ENCODE data around the gene HOXB3.

The HOXB3 gene

GRCh38 chr17:48596735-48597527 lies 6.9 kb upstream of the HOXB3 start:
- no peak for FAIRE-seq

GRCh38 chr17:48596000-48596734 lies 6.1 kb upstream of the HOXB3 start:
- no peak for FAIRE-seq

DNA sequence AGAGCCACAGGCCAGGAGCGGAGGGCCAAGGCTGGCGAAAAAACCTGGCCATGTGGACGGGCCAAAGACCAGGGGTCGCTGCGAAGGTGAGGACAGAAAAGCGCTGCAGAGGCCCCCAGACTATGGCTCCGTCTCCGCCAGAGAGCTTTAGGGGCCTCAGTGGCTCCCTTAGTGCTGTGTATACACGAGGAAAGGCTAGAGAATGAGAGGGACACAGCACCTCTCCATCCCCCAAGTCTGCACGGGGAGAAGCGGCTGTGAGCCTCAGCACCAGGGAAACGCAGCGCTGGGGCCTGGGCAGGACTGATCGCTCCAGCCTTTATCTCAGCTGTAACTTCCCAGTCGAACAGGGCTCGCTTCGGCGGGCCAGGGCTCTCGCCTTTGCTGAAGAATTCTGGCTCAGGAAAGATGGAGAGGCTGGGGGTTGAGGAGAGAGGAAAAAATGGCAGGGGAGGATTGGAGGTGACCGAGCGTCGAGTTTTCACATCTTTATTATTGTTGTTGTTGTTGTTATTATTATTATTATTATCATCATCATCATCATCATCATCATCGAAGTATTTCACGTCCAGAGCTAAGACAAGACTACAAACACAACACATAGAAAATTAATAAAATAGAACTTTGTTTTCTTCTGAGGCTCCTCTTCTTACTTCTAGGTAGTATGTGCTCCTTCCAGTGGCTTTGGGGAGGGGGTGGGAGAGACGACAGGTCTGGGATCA lies 5.4 kb upstream of the HOXB3 start:
- no peak for FAIRE-seq

DNA sequence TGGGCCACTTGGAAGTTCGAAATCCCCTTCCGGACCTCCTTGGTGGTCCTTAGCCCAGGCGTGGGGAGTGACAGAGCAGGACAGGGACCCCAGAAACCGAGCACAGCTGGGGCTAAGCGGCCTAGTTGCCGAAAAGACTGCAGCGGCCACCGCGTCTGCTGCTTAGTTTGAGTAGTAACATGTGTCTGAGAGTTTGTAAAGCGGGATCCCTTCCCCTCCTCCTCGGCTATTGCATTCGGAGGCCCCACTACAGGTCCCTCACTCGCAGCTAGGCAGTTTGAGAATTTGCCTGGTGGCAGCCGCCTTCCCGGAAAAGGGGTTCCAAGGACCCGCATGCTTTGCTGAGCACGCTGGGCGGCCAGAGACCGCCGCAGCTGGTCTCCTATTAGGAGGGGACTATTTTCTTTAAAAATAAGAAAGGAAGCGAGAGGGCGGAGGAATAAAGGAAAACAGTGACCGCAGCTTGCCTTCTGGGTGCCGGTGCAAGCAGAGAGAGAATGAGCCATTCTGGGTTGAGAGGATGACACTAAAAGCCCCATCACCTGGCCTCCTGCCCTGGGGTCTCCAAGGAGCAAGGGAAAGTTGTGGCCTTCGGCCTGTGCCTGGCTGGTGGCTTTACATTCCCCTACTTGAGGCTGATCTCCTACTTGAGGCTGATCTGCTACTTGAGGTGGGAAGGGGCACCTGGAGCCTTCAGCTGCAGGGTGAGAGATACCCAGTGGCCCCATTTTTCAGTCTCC lies 4.7 kb upstream of the HOXB3 start:
- no peak for FAIRE-seq

GRCh38 chr17:48593840-48594537 lies 3.9 kb upstream of the HOXB3 start:
- FAIRE-seq = no peak

- no peak for FAIRE-seq
These were observed 3.2 kb upstream of the HOXB3 start, which contains the start of gene HOXB5 for GRCh38 chr17:48593126-48593829. HOXB5 (minus strand) TSS chr17:48593779; CDS start chr17:48593682, 97 bp downstream.

- FAIRE-seq = no peak
These were observed 2.5 kb upstream of the HOXB3 start for GRCh38 chr17:48592577-48592976.

- FAIRE-seq = no peak
These were observed 2.0 kb upstream of the HOXB3 start for GRCh38 chr17:48592057-48592514.

GRCh38 chr17:48591255-48592056 lies 1.4 kb upstream of the HOXB3 start:
- FAIRE-seq = no peak

DNA sequence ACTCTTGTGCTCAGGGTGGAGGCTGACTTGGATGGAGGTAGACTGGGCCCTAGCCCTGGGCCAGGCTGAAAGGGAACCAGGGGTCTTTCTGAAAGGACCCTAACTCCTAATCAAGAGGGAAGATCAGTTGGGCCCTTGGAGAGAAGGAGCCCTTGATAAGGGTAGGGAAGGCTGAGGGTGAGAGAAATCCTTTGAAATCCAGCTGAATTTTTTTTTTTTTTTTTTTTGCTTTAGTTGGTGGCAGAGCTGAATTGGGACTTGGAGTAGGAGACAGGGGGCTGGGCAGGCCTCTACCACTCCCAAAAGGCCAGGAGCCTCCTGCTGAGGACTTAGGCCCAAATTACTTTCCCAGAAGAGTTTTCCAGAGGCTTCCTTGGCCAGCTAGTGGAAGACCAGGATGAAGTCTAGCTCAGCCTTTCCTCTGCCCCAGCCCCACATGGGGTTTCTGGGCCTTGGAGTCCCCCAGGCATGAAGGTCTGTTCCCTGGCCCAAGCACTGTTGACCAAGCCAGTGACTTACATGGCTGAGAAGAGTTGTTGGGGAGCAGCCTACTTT lies 643 bp upstream of the HOXB3 start:
- FAIRE-seq = no peak

DNA sequence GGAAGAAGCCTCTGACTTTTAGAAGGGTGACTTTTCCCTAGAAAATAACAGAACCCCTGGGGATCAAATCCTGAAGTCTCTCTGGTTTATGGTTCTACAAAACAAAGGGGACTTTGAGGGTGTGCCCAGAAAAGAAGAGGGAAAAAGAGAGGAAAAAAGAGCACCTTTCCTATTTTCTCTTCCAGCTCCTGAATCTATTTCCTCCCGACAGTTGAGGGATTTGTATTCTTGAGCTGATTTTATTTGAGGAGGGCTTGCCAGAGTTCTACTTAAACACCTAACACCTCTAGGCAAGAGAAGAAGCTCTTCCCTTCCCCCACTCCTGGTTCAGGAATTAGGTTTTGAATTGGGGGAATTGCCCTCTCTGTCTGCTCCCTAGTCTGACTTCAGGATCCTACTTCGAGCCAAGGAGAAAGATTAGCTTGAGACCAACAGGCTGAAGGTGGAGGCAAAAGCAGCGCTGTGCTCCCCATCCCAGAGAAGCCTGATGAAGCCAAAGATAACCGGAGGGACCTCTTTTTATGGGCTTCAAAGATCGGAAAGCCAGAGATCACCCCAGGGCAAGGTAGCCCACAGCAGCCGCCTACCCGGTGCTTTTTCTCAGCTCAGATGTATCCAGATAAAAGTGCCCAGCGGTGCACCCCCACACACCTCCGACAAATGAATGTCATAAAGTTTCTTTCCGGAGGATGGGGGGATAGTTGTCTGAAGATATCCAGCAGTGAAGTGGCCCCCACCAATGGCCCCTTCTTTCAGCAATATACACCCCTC lies 796 bp downstream of the HOXB3 start:
- no peak for FAIRE-seq

- FAIRE-seq = no peak
These were observed 1.5 kb downstream of the HOXB3 start for GRCh38 chr17:48588528-48588927.

DNA sequence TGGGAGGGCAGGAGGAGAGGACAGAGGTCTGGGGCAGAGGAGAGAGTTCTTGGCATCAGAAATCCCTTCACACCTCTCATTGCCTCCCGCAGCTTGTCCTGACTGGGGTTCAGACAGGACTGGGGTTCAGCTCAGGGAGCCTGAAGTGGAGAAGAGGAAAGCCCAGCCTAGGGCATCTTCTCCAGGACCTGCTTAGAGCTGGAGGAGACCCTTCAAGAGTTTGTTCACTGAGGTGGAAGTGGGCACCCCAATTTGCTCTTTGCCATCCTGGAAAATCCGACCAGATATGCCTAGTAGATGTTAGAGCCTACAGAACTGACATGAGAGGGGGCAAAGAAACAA lies 2.0 kb downstream of the HOXB3 start:
- FAIRE-seq = no peak

GRCh38 chr17:48587276-48588073 lies 2.6 kb downstream of the HOXB3 start:
- FAIRE-seq = no peak

DNA sequence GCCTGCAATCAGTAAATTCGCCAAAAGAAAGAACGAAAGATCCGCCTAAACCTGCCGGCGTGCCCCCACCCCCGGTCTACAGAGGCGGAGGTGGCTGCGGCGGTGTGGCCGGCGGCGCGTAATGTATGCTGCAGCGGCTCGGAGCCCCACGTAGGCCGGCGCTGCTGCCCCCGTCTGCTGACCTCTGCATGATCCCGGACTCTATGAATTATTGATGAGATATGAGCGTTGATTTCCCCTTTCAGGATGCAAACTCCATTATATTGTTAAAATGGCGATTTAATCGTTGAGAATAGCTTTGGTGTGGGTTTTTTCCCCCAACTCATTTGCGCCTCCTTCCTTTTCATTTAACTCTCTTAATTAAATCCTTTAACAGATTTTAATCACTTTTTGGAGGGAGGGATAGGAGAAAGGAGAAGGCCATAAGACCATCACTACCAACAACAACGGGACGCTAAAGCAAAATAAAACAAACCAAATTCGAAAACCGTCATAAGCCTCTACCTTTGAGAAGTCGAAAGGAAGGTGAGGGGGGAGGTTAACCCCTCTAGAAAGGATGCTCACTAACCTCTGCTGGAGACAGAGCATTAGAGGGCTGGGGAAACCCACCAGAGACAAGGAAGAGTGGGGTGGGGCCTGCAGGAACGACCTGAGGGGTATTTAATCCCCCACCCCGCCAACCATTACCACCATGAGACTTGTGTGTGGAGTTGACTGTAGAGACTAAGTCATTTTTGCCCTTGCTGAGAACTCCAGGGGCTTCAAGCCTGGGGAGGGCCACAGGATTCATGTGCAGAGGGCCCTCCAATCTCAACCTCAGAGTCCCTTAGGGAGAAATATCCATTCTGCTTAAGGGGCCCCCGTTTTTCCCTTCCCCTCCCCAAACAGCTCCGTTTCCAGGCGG lies 3.4 kb downstream of the HOXB3 start:
- FAIRE-seq = no peak

DNA sequence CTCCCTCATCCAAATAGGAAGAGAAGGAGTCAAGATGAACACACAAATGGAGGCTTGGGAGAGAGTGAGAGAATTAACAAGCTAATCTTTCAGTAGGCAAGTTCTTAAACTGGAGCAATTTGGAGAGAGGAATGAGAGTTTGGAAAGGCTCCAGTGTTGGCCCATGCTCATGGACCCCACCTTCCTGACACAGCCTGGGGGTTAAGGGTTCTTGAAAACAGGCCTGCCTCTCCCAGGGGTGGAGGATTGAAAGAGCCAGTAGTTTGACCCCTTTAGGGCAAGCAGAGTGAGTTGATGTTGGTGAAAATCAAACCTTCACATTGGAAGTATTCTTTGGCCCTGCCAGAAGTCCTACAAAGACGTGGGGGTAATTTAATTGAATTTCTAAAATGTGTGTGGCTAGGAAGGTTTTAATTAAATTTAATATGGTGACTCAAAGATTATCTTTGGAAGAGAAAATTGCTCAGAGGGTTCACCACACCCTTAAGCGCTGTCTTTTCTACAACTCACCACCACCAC lies 5.8 kb downstream of the HOXB3 start:
- FAIRE-seq = no peak

GRCh38 chr17:48583708-48584222 lies 6.3 kb downstream of the HOXB3 start:
- FAIRE-seq = no peak
